ENCODE results near the gene LAMC1.

The LAMC1 gene

DNA sequence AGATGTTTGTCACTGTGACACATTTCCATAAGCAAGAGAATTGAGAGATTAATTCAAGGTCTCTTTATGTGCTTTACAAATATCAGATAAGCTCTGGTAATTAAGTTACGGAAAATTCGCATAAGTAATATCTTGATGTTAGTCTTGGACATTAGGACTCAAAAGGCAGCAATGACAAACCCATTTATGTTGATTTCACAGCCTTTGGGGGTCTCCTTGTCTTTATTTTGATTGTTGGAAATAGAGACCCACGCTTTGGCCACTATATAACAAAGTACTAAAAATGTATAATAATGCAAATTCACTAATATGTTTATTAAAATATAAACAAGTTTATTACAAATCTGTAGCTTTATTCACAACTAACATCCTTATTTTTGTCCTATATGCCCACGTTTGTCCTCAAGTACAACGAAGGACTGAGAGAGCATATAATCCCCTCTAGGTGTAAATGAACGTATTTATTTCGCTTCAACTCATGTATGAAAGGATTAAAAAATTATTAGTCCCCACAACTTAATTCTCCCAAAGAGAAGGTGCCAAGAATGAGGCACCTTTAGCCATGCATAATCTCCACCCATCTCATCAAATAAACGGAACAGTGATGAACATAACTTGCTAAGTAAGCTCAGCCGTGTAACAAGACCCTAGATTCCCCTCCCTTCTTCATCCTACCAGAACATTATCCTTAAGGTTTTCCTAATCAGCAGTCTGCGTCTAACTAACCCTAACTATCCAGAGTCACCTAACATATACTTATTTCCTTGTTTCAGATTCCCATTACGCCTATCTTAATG is 1.6 kb upstream of the LAMC1 start:
- no peak for DNase-seq (ENCODE audit: low read depth in 2 of 2)

DNA sequence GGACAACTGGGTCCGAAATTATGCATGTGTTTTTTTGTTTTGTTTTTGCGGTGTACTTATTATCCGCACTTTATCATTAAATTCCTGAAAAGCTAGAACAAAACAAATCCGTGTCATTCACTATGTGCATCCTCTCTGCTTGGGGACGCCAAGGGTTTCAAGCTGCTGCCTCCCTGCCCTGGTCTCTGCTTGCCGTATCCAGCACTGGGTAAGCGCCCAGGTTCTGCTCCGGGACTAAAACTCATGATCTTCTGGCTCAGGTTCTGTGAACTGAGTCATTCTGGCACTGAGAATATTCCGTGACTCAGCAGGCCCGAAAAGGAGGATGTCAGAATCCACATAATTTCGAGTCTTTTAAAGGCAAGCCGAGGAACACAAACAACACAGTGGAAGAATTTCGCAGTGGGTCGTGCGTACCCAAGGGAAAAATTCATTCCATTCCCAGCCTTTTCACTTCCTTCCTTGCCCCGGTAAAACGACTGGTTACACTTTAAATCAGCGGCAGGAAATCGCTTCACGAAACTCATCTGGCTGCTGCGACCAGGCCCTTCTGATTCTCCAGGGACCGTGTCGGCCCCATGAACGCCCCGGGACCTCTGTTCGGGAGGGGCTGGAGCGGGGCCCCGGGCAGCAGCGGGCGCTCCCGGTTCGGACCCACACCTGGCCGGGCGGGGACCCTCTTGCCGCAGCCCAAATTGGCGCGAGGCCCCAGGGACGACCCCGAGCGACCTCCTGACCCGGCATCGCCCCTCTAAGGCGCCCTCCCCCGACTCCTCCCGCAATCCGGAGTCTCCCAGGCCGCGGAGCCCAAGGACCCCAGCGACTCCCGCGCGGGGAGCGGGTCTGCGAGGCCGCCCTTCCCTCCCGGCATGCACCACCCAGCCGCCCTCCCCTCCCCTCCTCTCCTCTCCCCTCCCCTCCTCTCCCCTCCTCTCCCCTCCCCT is 746 bp upstream of the LAMC1 start:
- DNase-seq (ENCODE audit: low read depth in 2 of 2) = peak in 1 of 2 donors; percentile 7

DNA sequence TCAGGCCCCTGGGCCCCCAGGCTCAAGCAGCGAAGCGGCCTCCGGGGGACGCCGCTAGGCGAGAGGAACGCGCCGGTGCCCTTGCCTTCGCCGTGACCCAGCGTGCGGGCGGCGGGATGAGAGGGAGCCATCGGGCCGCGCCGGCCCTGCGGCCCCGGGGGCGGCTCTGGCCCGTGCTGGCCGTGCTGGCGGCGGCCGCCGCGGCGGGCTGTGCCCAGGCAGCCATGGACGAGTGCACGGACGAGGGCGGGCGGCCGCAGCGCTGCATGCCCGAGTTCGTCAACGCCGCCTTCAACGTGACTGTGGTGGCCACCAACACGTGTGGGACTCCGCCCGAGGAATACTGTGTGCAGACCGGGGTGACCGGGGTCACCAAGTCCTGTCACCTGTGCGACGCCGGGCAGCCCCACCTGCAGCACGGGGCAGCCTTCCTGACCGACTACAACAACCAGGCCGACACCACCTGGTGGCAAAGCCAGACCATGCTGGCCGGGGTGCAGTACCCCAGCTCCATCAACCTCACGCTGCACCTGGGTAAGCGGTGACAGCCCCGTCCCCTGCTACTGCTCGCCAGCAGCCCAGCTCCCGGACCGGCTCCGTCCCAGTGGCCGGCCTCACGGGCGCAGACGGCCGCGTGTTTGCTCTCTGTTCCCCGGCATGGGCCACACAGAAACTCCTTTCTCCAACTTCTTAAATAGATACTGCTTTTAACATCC is 539 bp downstream of the LAMC1 start:
- peak; percentile 14 to 32 for DNase-seq (ENCODE audit: low read depth in 2 of 2)

DNA sequence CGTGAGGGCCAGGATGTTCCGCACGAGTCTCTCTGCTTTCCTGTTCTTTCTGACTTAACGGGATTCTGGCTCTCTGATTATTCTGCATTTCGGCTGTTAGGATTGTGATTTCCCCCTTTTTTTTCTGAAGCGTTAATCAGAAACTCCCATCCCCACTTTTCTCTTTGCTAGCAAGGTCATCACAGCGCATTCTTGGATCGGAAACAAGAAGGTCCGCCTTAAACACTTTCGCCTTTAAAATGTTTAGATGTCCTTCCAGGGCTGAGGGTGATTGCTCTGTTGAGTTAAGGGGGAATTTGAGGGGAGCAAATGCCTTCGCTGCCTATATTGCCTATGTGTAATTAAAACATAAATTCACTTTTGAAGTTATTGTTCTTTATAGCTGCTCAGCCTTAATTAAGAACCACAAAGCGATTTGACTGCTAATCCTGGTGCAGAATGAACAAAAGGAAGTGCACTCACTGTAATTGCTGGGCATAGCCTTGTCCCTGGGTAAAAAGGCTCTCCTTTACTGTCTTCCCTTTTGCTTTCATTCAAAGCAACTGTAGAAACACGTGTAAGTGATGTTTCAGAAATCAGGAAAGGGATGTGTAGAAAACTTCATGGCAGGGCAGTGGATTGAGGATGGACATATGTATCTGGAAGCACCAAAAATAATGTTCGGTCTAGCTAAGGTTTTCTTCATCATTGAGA is 1.2 kb downstream of the LAMC1 start:
- DNase-seq (ENCODE audit: low read depth in 2 of 2) = no peak

DNA sequence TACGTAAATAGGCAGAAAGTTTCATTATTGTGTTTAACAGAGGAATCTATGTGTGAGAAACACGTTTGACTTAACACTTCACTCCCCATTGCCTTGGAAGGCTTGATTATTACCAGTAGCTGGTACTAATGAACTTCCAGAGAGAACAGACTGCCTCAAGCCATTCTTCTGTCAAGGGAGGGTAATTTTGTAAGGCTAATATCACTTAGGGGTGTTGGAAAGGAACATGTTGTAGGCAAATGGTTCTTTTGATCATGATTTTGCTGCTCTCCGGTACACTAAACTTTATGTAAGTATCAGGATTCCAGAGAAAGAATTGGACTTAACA is 1.8 kb downstream of the LAMC1 start:
- DNase-seq (ENCODE audit: low read depth in 2 of 2) = no peak

DNA sequence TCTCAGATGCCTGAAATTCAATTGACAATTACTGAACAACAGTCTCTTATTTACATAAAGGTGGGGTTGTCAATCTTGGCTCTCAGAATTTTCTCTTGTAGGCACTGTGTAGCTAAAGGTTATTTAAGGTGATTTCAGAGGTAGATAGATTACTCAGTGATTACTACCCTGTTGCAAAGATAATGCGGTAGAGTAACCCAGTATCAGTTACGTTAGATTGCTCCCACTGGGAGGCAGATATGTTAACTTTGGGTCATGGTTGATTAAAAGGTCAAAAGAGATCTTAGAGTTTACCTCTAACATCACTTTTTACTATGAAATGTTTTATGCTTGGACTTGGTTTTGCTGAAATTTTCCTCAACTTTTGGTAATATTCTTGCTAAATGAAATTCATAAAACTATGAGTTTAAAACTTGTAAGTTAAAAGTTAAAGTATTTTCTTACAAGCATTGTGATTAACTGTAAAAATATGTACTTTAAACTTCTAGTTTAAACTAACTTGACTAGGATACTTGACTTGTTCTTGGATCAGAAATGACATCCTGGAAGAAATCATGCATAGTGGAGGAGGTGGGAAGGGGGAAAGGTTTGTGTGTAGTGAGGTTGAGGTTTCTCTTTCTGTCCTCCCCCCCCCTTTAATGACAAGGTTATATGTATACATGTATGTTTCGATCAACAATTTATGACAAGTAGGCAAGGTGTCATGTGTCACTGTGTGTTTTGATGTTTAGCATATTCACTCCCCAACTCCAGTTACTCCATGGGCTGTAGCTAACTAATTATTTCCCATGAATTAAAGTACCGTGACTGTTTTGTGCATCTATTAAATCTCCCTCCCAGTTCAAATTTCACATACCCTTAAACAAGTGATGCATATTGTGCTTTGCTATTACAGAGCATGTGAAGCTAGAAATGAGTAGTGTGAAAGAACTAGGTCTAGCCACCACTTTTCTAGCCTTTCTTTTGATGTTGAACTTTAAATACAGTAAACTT is 2.9 kb downstream of the LAMC1 start:
- no peak for DNase-seq (ENCODE audit: low read depth in 2 of 2)

DNA sequence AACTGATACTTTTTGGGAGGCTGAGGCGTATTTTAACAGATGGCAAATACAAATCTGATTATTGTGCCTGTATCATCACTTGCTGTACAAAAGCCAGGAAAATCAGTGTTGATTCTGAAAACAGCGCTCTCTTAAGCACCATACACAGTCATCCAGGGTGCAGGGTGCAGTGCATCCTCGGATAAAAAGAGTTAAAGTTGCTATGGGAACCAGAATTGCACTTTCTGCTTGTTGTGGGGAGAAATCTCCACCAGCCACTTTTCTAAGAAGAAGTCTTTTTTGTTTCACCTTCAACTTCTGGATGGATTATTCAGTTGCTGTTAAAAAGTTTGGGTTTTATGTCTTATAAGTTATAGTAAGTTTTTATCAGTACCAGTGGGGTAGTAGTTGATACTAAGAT is 3.8 kb downstream of the LAMC1 start:
- DNase-seq (ENCODE audit: low read depth in 2 of 2) = no peak

DNA sequence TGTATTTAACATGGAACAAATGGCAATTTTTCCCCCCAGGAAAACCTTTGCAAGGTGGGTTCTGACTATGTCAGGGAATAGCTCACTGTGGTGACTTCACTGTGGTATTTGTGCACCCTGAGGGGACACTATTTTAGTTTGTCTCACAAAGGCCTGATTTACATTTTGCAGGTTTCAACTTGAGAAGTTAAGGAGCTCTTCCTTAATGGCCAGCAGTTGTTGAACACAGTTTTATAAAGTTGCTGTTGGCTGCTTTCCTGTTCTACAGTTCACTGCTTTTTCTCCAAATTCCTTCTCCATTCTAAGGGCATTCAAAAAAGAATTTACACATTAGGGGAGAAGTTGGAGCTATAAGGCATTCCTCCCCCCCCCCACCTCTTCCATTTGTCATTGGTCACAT is 4.6 kb downstream of the LAMC1 start:
- no peak for DNase-seq (ENCODE audit: low read depth in 2 of 2)

DNA sequence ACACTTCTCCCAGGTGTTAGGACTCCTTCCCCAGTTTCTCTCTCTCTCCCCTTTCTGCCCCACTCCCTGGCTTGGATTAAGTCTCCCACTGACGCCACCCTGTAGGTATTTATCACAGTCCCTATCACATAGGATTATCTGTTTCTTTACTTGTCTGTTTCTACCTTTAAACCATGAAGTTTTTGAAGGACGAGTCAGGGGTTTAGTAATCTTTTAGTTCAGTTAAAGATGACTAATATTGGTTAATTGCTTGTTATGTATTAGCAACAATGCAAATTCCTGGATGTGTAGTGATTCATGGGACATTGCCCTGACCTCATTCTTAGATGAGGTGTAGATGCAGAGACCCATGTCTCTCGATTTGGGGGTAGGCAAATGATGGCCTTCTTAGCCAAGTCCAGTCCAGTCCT is 6.4 kb downstream of the LAMC1 start:
- no peak for DNase-seq (ENCODE audit: low read depth in 2 of 2)

DNA sequence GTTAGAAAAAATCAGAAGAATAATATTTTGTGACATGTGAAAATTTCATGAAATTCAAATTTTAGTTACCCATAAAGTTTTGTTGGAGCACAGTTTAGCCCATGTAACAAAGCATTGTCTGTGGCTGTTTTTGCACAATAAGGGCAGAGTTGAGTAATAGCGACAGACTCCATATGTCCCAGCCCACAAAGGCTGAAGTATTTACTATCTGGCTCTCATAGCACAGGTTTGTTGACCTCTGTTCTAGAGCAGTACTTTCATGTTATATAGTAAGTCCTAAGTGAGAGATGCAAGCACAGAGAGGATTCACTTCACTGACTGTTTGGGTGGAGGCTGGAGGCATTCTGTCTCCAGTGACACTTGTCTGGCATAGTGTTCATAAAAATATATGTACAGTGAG is 6.8 kb downstream of the LAMC1 start:
- no peak for DNase-seq (ENCODE audit: low read depth in 2 of 2)

DNA sequence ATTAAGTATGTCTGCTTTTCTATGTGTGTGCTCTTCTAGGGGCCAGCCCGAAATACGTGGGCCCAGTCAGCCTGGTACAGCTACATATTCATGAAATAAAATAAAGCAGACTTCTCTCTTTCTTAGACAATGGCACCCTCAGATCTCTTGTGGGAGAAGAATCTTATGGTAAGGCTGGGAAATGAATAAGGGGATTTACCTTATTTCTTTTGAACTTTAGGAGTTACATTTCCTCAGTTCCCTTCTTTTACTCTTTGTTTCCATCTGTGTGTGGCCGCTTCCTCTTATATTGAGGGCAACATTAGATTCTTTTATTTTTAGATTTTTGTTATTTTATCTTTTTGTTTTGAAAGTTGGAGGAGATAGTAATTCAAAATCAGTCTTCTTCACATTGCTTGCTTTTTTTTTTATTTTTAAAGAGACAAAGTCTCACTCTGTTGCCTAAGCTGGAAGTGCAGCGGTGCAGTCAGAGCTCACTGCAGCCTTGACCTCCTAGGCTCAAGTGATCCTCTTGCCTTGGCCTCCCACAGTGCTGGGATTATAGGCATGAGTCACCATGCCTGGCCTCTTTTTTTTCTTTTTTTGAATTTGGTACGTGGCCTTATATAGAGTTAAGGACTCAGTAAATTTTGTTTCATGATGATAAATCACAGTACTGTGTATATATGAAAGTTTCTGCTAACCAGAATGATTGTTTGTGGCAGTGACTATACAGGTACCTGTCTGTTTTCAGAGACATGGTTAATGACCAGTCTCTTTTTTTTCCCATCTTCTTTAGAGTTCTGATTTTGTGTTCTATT is 9.1 kb downstream of the LAMC1 start:
- no peak for DNase-seq (ENCODE audit: low read depth in 2 of 2)

DNA sequence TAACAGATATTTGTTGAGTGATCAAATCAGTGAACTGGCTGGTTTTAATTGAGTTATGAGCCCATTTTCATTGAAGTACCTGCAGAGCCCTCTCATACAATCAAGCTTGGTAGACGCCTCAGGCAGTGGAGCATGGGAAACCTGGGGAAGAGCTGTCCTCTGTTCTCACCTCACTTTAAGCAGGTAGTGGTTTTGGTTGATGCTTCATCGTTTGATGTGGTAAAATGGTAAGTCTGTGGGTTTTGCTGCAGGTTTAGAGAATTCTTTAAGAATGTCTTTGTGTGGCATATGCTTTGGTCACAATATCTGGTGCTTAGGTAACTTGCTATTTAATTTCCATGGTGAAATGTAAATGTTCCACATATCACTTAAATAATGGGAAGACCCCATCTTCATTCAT is 10.0 kb downstream of the LAMC1 start:
- no peak for DNase-seq (ENCODE audit: low read depth in 2 of 2)

DNA sequence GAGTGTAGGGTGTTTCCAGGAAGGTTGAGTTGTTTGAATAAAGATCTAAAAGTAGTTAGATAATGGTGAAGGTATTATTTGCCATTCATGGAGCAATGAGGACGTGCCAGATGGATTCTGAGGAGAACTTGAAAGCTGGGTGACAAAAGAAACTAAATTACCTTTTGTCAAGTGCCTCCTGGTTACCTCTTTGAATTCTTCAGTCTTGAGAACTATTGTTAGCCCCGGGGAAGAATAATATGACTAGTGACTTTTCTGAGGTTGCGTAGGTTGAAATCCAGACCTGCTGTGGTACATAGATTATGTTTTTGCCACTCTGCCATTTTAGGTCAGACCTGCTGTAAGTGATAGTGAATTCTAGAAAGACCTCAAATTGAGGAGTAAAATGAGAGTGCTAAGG is 11.5 kb downstream of the LAMC1 start:
- no peak for DNase-seq (ENCODE audit: low read depth in 2 of 2)

DNA sequence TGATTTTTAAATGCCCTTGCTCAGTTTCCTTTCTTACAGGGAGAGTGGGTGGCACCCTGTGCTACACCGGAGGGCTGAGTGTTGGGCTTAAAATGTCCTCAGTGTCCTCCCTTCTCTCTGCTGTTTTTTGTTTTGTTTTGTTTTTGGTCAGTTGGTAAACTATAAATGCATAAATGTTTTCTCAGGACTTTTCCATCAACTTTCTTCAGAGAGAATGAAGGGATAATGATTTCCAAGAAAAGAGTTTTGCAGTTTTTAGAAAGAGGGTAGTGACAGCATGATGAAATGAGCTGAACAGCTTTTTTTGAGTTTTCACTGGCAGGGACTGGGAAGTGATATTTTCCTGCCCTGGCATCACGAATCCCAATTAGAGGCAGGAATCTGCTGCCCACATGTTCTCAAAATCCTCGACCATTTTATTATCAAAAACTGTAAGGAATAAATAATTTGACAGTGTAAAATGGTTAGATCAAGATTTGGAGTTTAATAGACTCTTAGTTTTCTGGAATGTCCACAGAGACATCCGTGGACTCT is 15.2 kb downstream of the LAMC1 start:
- DNase-seq (ENCODE audit: low read depth in 2 of 2) = no peak

DNA sequence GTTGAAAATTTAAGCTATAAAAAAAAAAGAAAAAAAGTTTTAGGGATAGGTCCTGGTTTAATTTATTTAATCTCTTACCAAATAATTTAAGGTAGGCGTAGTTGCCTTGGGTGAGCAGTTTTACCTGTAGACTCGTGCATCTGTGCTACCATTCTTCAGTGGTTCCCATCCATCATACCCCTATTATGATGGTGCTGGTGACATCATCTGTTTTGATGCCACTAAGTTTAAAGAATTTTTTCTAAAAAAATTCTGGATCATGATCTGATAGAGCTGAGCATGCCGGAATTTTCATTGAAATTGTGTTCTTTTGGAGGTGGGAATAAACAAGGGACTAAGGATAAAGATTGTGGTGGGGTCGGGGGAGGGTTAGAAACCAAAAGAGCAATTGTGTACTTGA is 15.7 kb downstream of the LAMC1 start:
- no peak for DNase-seq (ENCODE audit: low read depth in 2 of 2)

DNA sequence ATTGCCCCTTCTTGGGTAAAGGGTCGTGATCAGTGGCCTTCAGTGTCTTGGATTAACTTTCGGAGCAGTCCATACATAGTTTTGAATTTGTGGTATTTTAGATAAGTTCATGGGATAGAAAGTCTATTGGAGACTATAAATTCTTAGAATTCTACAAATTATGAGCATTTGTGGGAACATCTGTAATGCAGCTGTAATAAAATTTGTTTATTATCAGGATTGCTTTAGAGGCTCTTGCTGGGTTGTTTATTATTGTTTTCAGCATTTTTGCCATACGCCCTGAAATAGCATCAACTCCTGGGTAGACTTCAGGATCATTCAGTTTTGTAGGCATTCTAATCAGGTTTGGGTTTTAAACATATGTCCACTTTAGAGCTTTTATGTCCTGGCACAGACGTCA is 16.1 kb downstream of the LAMC1 start:
- DNase-seq (ENCODE audit: low read depth in 2 of 2) = no peak

DNA sequence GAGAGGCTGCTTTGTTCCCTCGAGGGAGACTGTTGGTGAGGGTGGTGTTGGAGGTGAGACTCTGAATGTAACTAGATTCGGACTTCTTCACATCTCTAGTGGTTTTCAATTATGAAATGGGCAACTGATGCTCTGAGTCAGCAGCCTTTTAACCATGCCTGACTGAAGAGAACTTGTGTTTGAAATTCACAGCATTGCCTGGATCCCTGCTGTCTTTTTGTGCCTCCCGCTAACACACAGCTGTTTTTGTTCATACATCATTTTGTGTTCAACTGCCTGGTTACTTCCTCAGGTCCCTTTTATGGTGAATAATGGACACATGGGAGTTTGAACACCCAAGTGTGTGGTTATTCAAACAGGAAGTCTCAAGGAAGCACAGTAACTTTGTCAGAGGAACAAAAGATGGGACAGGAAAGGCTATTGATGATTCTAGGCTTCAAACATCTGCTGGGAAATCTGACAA is 16.8 kb downstream of the LAMC1 start:
- no peak for DNase-seq (ENCODE audit: low read depth in 2 of 2)

DNA sequence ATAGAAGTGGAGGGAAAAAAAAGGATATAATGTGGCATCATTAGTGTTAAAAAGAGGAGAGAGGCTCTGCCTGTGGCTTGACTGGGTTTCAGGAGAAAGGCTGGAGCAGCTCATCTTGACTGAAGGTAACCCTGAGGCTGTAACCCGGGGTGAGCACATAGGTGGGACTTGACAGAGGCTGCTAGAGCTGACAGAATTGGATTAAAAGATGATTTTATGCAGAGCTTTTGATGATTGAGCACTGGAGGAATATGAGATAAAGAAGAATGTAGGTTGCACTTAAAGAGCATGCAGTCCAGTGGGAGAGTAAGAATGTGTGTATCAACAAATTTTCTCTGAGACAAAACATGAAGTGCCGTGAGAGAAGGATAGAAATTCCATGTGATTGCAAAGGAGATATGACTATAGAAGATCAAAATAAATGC is 17.3 kb downstream of the LAMC1 start:
- no peak for DNase-seq (ENCODE audit: low read depth in 2 of 2)

DNA sequence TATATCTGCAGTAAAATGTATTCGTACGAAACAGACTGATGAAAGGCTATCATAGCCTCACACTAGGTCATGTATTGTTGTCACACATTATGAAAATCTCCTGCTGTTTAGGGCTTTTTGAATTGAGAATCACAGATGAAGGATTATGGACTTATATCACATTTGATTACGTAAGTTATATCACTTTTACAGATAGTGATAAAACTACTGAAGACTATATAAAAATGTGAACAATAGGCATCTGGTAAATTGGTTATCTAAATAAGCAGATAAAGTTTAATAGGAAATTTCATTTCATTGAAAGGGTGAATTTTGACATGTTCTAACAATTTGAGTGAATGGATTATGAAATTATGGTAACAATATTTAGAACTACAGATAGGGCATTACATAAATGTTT is 20.0 kb downstream of the LAMC1 start:
- DNase-seq (ENCODE audit: low read depth in 2 of 2) = no peak
